Hepatocyte (in vitro differentiated cells): ENCODE data around the gene SREBF1.

ENCODE experiments used
- EZH2 ChIP-seq: fragments of 200-600 bp; sonication (generic); IDR thresholded peaks from 2 replicates; pipeline ENCODE4 v1.6.1; 2016; ENCODE audit warnings: antibody characterized with exemption, mild to moderate bottlenecking, borderline replicate concordance
- TF ChIP-seq, protein P1 (sequence below): fragments of 200-600 bp; sonication (generic); IDR thresholded peaks from 2 replicates; pipeline ENCODE4 v1.5.1; 2016; ENCODE audit warnings: antibody characterized with exemption, mild to moderate bottlenecking; ENCODE audit not compliant: poor library complexity

DNA sequence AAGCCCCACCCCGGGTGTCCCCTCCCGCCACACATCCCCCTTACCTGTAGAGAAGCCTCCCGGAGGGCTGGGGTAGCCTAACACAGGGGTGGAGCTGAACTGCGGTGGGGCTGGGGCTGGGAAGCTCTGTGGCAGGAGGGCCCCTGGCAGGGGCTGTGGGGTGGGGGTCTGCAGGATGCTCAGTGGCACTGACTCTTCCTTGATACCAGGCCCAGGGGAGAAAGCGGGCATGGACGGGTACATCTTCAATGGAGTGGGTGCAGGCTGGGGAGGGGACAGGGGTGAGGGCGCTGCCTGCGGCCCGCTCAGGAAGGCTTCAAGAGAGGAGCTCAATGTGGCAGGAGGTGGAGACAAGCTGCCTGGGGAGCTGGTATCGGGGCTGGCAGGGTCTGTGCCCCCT lies 16.7 kb downstream of the SREBF1 start:
- TF ChIP-seq EZH2, result no peak
- TF ChIP-seq, protein P1, sequence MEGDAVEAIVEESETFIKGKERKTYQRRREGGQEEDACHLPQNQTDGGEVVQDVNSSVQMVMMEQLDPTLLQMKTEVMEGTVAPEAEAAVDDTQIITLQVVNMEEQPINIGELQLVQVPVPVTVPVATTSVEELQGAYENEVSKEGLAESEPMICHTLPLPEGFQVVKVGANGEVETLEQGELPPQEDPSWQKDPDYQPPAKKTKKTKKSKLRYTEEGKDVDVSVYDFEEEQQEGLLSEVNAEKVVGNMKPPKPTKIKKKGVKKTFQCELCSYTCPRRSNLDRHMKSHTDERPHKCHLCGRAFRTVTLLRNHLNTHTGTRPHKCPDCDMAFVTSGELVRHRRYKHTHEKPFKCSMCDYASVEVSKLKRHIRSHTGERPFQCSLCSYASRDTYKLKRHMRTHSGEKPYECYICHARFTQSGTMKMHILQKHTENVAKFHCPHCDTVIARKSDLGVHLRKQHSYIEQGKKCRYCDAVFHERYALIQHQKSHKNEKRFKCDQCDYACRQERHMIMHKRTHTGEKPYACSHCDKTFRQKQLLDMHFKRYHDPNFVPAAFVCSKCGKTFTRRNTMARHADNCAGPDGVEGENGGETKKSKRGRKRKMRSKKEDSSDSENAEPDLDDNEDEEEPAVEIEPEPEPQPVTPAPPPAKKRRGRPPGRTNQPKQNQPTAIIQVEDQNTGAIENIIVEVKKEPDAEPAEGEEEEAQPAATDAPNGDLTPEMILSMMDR, result no peak
